GM19193 (cell line): ENCODE data around the gene QRFP.

Experiments
- POLR2A ChIP-seq: IDR thresholded peaks from 4 replicates; pipeline ENCODE4 v1.6.1; 2011; ENCODE audit not compliant: insufficient read depth, insufficient read length; ENCODE audit errors: extremely low read depth

QRFP gene

GRCh38 chr9:130870491-130871381 lies 25.9 kb downstream of the QRFP start:
- TF ChIP-seq POLR2A = no peak

DNA sequence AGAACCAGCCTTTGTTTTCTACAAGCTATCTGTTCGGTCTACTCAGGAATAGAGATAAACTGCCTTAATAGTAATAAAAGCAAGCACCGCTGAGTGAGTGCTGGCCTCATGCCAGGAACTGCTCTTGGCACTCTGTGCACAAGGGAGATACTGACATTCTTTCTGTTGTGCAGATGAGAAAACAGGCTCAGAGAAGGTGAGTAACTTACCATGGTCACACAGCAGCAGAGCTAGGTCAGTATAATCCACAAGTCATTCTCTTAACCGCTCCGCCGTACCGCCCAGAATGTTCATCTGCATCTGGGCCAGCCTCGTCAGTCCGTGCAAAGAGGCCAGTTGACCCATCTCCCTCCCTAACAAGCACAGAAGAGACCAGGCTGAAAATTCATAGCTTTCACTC lies 27.4 kb downstream of the QRFP start:
- no peak for TF ChIP-seq POLR2A

DNA sequence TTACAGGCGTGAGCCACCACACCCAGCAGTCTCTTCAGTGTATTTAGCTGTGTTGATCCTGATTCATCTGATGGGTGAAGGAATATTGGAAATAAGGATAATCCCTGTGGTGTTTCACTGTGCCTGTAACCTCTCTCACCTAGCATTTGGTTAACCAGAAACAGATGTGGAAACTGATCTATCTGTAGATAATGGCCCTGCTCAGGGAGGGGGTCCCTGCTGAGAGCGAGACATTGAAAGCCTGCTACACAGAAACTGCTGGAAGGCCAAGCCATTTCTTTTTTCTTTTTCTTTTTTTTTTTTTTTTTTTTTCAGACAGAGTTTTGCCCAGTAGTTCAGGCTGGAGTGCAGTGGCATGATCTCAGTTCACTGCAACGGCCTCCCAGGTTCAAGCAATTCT lies 28.4 kb downstream of the QRFP start:
- no peak for TF ChIP-seq POLR2A

DNA sequence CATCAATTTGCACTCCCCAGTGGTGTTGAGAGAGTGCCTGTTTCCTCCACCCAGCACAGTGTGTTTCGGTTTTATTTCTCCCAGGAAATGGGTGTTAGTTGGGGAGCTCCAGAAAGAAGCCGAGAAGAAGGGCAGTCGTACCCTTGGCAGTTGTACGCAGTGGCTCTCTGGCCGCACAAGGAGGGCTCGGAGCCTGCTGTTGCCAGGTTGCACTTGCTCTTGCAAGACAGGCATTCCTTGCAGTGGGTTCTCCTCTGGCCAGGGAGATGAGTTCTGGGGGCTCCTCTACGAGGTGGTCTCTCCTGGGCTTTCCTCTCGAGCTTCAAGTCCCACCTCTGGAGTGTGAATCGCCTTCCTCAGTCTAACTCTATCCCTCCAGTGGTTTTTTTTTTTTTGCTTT lies 29.1 kb downstream of the QRFP start:
- no peak for TF ChIP-seq POLR2A

DNA sequence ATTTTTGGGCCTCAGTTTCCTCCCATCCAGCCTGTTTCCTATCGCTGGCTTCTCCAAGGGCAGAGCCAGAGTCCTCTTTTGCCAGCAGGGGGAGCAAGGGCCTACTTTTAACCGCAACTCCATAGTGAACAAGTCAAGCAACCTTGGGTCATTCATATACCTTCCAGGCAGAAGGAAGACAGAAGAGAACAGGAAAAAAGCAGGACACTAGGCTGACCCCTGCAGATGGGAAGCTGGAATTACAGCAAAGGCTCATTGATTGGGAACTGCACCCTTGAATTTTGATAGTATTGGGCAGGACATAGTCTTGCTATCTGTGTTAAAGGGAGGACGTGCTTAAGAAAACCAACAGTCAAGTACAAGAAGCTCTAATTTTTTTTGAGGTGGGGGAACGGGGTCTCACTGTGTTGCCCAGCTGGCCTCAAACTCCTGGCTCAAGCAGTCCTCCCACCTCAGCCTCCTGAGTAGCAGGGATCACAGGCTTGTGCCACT lies 30.1 kb downstream of the QRFP start:
- no peak for TF ChIP-seq POLR2A

GRCh38 chr9:130865921-130866320 lies 30.7 kb downstream of the QRFP start:
- no peak for TF ChIP-seq POLR2A

- TF ChIP-seq POLR2A = no peak
These were observed 32.1 kb downstream of the QRFP start for GRCh38 chr9:130864541-130864940.

GRCh38 chr9:130862747-130863146 lies 33.9 kb downstream of the QRFP start:
- no peak for TF ChIP-seq POLR2A

DNA sequence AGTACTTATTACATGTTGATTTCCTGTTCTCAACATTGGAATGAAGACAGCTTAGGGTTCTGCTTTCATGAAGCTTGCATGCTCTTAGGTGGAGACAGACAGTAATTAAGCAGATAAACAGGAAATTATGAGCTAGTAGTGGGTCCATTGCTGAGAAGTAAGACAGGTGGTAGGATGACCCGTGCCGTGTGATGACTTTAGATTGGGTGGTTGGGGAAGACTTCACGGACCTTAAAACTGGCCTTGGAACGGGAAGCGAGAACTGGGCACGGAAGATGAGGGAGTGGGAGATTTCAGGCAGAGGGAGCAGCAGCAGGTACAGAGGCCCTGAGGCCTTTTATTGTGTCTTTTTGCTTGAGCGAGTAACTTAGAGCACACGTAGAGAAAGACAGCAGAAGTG lies 34.4 kb downstream of the QRFP start:
- no peak for TF ChIP-seq POLR2A

GRCh38 chr9:130861372-130862180 lies 35.0 kb downstream of the QRFP start:
- no peak for TF ChIP-seq POLR2A

DNA sequence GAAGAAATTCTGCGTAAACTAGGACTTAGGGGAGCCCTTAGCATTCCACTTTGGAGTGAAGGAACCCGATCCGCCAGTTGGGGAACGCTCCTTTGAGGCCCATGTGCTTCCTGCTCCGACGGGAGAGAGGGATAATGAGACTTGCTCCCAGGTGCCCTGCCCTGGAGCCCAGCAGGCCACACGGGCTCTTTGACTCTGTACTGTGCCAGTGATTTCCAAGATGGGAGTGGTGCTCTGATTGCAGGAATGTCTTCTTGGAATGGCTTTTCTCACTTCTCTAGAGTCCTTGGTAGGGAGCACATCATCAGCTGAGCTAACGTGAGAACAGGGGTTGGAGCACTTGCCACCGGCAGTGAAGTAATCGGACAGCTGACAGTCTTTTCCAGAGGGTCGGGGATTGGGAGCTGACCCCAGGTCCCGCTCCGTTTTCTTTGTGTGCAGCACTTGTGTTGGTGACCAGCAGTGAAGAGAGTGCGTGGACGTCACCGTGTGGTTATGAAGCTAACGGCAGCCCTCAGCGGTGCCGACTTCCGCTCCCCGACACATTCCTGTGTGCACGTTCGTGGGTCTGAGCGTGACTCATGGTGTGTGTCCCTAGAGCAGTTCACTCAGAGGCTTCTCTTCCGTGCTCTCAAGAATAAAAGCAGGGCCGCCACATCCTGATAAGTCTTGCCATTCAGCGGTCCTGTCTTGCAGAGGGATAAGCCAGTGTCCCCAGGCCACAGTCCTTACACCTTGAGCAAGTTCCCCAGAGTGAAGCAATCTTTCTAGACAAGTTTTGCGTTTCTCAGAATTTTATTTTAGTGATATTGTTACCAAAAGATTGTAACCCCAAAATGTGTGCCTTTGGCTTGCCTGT lies 35.9 kb downstream of the QRFP start:
- no peak for TF ChIP-seq POLR2A

DNA sequence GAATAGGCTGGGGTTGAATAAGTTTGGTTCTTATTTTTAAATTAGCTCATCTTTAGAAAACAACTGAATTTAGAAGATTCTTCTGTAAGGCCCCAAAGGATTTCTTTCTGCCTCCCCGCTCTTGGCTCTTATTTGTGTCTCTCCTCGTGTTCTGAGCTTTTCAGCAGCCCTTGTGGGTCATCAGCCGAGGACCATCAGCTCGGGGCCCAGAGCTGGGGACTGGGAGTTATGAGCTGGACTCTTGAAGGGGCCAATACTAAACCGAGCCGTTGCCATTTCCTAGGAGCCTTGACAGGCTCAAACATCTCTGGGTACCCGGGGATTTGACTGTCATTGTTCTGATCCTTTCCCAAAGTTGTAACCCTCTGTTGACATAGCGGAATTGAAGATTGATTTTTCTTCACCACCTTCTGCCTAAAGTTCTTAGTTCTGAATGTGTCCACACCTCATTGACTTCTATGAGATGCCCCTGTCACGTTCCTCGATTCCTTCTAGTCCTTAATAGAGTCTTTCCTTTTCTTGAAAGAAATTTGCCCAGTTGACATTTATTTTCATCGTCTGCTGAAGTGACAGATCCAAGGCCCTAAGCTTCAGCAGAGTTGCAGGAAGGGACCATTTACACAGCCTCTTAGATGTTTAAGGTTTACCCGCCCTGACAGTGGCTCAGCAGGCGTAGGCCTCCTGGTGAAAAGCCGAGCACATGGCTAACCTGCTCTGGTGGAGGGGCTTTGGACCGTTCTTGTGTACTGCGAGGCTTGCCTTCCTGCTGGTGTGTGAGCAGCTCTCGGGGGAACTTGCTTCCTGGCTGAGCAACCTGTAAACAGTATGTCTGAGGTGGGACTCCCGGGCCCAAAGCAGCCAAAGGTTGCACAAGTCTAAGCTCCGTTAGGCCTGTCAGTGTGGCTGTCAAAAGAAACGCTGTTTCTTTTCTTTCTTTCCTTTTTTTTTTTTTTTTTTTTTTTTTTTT lies 37.6 kb downstream of the QRFP start:
- TF ChIP-seq POLR2A = no peak

GRCh38 chr9:130857864-130858738 lies 38.5 kb downstream of the QRFP start:
- no peak for TF ChIP-seq POLR2A
